Breast epithelium (tissue), 3 donors: ENCODE measurements around the gene HOPX.

Experiments
- POLR2A ChIP-seq: fragments of 450-650 bp; IDR thresholded peaks from one replicate; pipeline ENCODE4 v1.6.1; 2016; ENCODE audit warnings: antibody characterized with exemption, mild to moderate bottlenecking, moderate library complexity
- TF ChIP-seq, protein P1 (sequence below), 3 donors: fragments of 450-650 bp; IDR thresholded peaks; one replicate each; pipeline ENCODE4 v1.5.1; 2016 to 2017; ENCODE audit warnings: antibody characterized with exemption in 3 of 3, mild to moderate bottlenecking in 3 of 3, moderate library complexity in 3 of 3

DNA sequence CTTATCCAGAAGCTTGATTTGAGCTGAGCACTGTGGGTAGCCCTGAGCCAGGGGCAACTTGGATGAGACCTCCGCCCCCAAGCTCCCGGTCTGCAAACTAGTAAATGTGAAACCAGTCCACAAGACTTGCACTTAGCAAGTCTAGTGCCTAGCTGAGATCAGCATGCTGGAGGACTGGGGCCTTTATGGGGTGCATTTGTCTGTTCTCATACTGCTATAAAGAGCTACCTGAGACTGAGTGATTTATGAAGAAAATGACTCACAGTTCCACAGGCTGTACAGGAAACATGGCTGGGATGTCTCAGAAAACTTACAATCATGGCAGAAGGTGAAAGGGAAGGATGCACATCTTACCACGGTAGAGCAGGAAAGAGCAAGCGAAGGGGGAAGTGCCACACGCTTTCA, 42.1 kb upstream of the HOPX start:
- no peak for TF ChIP-seq POLR2A
- TF ChIP-seq, protein P1, sequence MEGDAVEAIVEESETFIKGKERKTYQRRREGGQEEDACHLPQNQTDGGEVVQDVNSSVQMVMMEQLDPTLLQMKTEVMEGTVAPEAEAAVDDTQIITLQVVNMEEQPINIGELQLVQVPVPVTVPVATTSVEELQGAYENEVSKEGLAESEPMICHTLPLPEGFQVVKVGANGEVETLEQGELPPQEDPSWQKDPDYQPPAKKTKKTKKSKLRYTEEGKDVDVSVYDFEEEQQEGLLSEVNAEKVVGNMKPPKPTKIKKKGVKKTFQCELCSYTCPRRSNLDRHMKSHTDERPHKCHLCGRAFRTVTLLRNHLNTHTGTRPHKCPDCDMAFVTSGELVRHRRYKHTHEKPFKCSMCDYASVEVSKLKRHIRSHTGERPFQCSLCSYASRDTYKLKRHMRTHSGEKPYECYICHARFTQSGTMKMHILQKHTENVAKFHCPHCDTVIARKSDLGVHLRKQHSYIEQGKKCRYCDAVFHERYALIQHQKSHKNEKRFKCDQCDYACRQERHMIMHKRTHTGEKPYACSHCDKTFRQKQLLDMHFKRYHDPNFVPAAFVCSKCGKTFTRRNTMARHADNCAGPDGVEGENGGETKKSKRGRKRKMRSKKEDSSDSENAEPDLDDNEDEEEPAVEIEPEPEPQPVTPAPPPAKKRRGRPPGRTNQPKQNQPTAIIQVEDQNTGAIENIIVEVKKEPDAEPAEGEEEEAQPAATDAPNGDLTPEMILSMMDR (IDR thresholded peaks at IDR 0.05), result no peak
